Fibroblast of the aortic adventitia (primary cell): ENCODE data around the gene DIP2C. TPM values are rescaled to one million over a fixed set of nuclear protein-coding genes. Genes with fewer than 3 reads are reported as not detected.

Experiments
- DNase-seq: peaks from one replicate; pipeline ENCODE4 v3.0.0-alpha.2; 2010; ENCODE audit warnings: low read depth
- H3K4me3 ChIP-seq: 2 replicates; pipeline ENCODE4 v1.5.1; 2011; ENCODE audit warnings: low read depth, mild to moderate bottlenecking, control low read depth, low read length, moderate library complexity
- CTCF ChIP-seq: IDR thresholded peaks from 2 replicates; pipeline ENCODE4 v1.5.1; 2011; ENCODE audit warnings: mild to moderate bottlenecking, low read length, control low read depth, inconsistent platforms; ENCODE audit not compliant: insufficient read depth
- total RNA-seq: library from RNA; depleted of rRNA; stranded (reverse); fragments of >200 nt; gene quantifications from 2 replicates; pipeline ENCODE4 v1.2.3, GENCODE V29; 2012; ENCODE audit warnings: low replicate concordance

DIP2C gene
- total RNA-seq, 1 donor, result 15.7 TPM

- no peak for TF ChIP-seq CTCF
- DNase-seq, result no peak
- no peak overlapping the region for H3K4me3 ChIP-seq
Measured at GRCh38 chr10:550665-551372, 138.6 kb downstream of the DIP2C start.

GRCh38 chr10:549391-549790 lies 140.1 kb downstream of the DIP2C start:
- DNase-seq, result no peak
- TF ChIP-seq CTCF, result no peak
- H3K4me3 ChIP-seq, result no peak overlapping the region

GRCh38 chr10:548238-548901 lies 141.1 kb downstream of the DIP2C start:
- no peak for DNase-seq
- H3K4me3 ChIP-seq, result no peak overlapping the region
- TF ChIP-seq CTCF, result no peak

GRCh38 chr10:547591-548081 lies 141.8 kb downstream of the DIP2C start:
- H3K4me3 ChIP-seq, result no peak overlapping the region
- TF ChIP-seq CTCF, result no peak
- DNase-seq, result no peak

- no peak for TF ChIP-seq CTCF
- H3K4me3 ChIP-seq, result no peak overlapping the region
- no peak for DNase-seq
Measured at GRCh38 chr10:546971-547590, 142.4 kb downstream of the DIP2C start.

GRCh38 chr10:546451-546850 lies 143.0 kb downstream of the DIP2C start:
- no peak overlapping the region for H3K4me3 ChIP-seq
- DNase-seq, result no peak
- TF ChIP-seq CTCF, result no peak
